ENCODE measurements around the gene NR2F6. TPM values are rescaled to one million over a fixed set of nuclear protein-coding genes. Genes with fewer than 3 reads are reported as not detected.
A peak's percentile ranks its signal among the peaks of the same experiment; 100 is the strongest.

Gene NR2F6
- total RNA-seq, 4 donors from 2014 or later: 64.9 to 95.8 (median 72.0) TPM

DNA sequence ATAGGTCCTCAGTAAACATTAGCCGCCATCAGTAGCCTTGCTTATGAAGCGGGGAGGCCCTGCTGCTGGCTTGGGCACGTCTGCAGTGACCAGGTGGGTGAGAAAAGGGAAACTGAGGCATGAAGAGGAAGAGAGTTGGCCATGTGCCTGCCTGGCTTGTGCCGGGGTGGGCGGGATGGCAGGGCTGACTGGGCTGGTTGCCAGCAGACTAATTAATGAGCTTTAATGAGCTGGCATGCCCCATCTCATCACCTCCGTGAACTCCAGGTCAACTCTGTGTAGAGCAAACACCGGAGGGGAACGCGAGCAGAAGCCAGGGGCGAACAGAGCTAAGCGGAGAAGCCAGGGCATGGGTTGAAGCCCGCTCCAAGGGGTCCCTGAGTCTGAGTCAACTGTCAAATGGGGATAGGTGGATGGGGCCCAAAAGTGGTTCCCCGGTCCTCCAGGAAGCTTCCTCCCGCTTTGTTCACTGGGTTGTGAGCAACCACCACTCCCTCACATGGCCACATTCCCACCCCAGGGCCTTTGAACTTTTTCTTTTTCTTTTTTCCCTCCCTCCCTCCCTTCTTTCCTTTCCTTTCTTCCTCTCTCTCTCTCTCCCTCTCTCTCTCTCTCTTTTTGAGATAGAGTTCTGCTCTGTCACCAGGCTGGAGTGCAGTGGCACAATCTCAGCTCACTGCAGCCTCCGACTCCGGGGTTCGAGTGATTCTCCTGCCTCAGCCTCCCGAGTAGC lies 8.7 kb downstream of the NR2F6 start:
- Histone ChIP-seq H3K9me3 (no peaks in the 10 kb centered on the region), H3K27me3 (no peaks in the 10 kb centered on the region), H3K27ac (peak overlapping the region in 3 of 4 donors; percentile 49 to 51 (median 51)), H3K4me1 (peaks cover 18 to 30% of the 10 kb centered on the region in 2 donors), H3K36me3 (peaks cover 0 to 21% of the 10 kb centered on the region in 2 donors), H3K4me3 (no peak overlapping the region)
- no peak for ATAC-seq
- in situ Hi-C loops (cut with MboI; ENCODE audit: low sequenced_read_pairs in 4 of 4) (no loop called here), intact Hi-C loops (cut with DNase I; ENCODE audit: low total_unique reads) (loop anchor here (5.0 kb wide), 1 partner anchor 170 kb away; no protein-coding TSS in a partner anchor)
- no peak for TF ChIP-seq POLR2A (IDR thresholded peaks at IDR 0.05)
- TF ChIP-seq, protein P1, sequence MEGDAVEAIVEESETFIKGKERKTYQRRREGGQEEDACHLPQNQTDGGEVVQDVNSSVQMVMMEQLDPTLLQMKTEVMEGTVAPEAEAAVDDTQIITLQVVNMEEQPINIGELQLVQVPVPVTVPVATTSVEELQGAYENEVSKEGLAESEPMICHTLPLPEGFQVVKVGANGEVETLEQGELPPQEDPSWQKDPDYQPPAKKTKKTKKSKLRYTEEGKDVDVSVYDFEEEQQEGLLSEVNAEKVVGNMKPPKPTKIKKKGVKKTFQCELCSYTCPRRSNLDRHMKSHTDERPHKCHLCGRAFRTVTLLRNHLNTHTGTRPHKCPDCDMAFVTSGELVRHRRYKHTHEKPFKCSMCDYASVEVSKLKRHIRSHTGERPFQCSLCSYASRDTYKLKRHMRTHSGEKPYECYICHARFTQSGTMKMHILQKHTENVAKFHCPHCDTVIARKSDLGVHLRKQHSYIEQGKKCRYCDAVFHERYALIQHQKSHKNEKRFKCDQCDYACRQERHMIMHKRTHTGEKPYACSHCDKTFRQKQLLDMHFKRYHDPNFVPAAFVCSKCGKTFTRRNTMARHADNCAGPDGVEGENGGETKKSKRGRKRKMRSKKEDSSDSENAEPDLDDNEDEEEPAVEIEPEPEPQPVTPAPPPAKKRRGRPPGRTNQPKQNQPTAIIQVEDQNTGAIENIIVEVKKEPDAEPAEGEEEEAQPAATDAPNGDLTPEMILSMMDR (IDR thresholded peaks at IDR 0.05 in 4 of 5, conservative IDR thresholded peaks at IDR 0.05 in 1 of 5): no peak
- DNase-seq: no peak

DNA sequence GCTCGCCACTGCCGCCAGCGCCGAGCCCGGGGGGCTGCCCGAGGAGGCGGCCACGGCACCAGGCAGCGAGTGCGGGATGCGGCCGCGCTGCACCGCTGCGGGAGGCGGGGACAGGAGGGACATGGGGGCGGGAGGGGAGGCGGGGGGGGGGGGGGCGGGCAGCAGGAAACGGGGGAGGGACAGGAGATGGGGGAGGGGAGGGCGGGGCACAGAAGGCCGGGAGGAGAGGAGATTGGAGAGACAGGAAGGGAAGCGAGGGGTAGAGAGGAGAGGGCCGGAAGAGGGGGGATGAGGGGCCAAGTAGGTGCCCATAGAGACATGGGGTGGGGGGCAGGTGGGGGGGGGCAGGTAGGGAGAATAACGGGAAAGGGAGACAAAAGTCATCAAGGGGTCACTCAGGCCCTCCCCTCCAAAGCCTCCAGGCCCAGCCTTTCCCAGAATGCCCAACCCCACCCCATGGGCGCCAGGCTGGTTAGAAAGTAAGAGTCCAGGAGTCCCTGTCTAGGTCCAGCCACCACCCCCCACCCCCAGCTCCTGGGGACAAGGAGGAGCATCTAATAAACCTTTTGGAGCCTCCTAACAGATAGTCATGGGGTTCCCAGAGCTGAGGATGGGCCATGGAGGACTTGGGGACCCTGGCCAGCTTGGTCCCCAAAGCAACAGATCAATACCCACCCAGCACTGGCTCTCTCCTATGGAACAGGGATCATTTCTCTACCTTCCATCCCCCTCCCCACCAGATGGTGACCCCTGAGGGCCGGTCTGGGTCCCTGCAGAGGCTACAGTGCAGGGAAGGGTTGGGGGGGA lies 9.5 kb downstream of the NR2F6 start:
- Histone ChIP-seq H3K4me1 (peaks cover 10 to 22% of the 10 kb centered on the region in 2 donors), H3K36me3 (peaks cover 0 to 26% of the 10 kb centered on the region in 2 donors), H3K27me3 (no peaks in the 10 kb centered on the region), H3K27ac (peak overlapping the region; percentile 49 to 78 (median 70)), H3K9me3 (no peaks in the 10 kb centered on the region), H3K4me3 (peak overlapping the region; percentile 45 to 65 (median 50))
- DNase-seq (no peak), ATAC-seq (peak in 1 of 2 donors; percentile 8)
- intact Hi-C loops (cut with DNase I; ENCODE audit: low total_unique reads) (loop anchor here (5.0 kb wide), 1 partner anchor 169 kb away; no protein-coding TSS in a partner anchor), in situ Hi-C loops (cut with MboI; ENCODE audit: low sequenced_read_pairs in 4 of 4) (no loop called here)
- TF ChIP-seq, protein P1 (IDR thresholded peaks at IDR 0.05 in 4 of 5, conservative IDR thresholded peaks at IDR 0.05 in 1 of 5): no peak
- TF ChIP-seq POLR2A (IDR thresholded peaks at IDR 0.05): no peak

DNA sequence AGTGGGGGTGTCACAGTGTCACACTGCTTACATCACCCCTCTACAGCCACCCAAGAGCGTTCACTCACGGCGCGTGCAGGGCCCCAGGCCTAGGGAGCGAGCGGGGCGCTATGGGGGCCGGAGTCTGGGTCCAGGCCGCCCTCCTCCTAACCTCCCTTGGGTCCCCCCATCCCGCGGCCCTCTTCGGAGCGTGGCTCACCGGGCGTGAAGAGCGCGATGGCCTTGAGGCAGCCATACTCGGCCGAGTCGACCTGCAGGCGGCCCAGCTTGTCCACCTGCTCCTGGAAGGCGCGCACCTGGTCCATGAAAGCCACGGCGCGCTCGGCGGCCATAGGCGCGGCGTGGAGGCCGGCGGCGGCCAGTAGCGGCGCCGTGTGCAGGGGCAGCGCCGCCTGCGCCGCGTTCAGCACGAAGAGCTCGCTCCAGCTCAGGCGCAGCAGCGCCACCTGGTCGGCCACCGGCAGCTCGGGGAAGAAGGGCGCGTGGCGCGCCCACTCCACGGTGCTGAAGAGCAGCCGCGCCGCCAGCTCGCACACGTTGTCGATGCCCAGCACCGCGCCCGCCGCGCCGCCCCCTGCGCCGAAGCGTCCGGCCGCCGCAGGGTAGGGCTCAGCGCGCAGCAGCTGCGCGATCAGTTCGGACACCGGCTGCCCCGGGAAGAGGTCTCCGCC lies 10.3 kb downstream of the NR2F6 start:
- Histone ChIP-seq H3K4me1 (peaks cover 9 to 16% of the 10 kb centered on the region in 2 donors), H3K27me3 (no peaks in the 10 kb centered on the region), H3K36me3 (peaks cover 0 to 26% of the 10 kb centered on the region in 2 donors), H3K9me3 (no peaks in the 10 kb centered on the region), H3K4me3 (peak overlapping the region; percentile 45 to 65 (median 50)), H3K27ac (peak overlapping the region; percentile 50 to 78 (median 70))
- peak in 1 of 2 donors; percentile 62 for DNase-seq
- peak; percentile 84 to 86 for ATAC-seq
- intact Hi-C loops (cut with DNase I; ENCODE audit: low total_unique reads) (loop anchor here (5.0 kb wide), 1 partner anchor 168 kb away; no protein-coding TSS in a partner anchor), in situ Hi-C loops (cut with MboI; ENCODE audit: low sequenced_read_pairs in 4 of 4) (no loop called here)
- TF ChIP-seq, protein P1 (IDR thresholded peaks at IDR 0.05 in 4 of 5, conservative IDR thresholded peaks at IDR 0.05 in 1 of 5): peak in 4 of 5 experiments; percentile 27 to 67 (median 52)
- TF ChIP-seq POLR2A (IDR thresholded peaks at IDR 0.05): no peak

DNA sequence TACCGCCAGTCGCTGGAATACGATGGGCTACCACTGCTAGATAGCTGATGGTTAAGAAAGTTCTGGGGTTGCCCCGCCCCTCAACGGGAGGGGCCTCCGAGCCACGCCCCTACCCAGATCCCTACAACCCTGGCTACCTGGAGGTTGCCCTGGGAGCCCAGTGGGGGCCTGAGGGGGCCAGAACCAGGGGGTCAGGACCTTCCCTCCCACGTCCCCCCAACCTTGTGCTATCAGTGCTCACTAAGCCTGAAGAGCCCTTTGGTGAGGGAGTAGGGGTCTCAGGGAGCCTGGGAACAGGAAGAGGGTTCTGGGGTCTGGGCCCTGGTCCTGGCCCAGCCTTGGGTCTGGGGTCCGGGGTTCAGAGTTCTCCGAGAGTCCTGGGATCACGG lies 10.8 kb downstream of the NR2F6 start:
- no peaks in the 10 kb centered on the region for H3K27me3 ChIP-seq
- DNase-seq: peak in 1 of 2 donors; percentile 45
- peaks cover 0 to 26% of the 10 kb centered on the region in 2 donors for H3K36me3 ChIP-seq
- no peaks in the 10 kb centered on the region for H3K9me3 ChIP-seq
- TF ChIP-seq, protein P1 (IDR thresholded peaks at IDR 0.05 in 4 of 5, conservative IDR thresholded peaks at IDR 0.05 in 1 of 5): no peak
- no peak for TF ChIP-seq POLR2A (IDR thresholded peaks at IDR 0.05)
- intact Hi-C loops (cut with DNase I; ENCODE audit: low total_unique reads) (loop anchor here (5.0 kb wide), 1 partner anchor 168 kb away; no protein-coding TSS in a partner anchor), in situ Hi-C loops (cut with MboI; ENCODE audit: low sequenced_read_pairs in 4 of 4) (no loop called here)
- ATAC-seq: peak; percentile 66
- peak overlapping the region; percentile 45 to 65 (median 50) for H3K4me3 ChIP-seq
- H3K27ac ChIP-seq: peak overlapping the region; percentile 50 to 78 (median 70)
- peaks cover 9 to 16% of the 10 kb centered on the region in 2 donors for H3K4me1 ChIP-seq

Measured in gastrocnemius medialis (tissue), 4 donors.